Spleen (tissue), 13 donors: Measurements from ENCODE around the gene CD69. TPM values are rescaled to one million over a fixed set of nuclear protein-coding genes. Genes with fewer than 3 reads are reported as not detected.

Source experiments
- DNase-seq: peaks from one replicate; pipeline ENCODE4 v3.0.0-alpha.2; 2020
- H3K27ac ChIP-seq, 8 donors: fragments of 200-600 bp; sonication (generic) in 7 of 8; 1 replicate in 4 of 8; 2 replicates in 4 of 8; pipeline versions ENCODE4 v1.5.0 to v1.8.0; 2016 to 2021; ENCODE audit warnings: inconsistent platforms in 4 of 8, mild to moderate bottlenecking in 4 of 8, moderate library complexity in 1 of 8
- H3K27me3 ChIP-seq, 7 donors: fragments of 200-600 bp; sonication (generic) in 6 of 7; replicated peaks in 1 of 7; 1 replicate in 4 of 7; 2 replicates in 3 of 7; pipeline versions ENCODE4 v1.5.0 to v1.8.0; 2016 to 2021; ENCODE audit warnings: inconsistent platforms in 3 of 7, mild to moderate bottlenecking in 1 of 7
- H3K36me3 ChIP-seq, 6 donors: fragments of 200-600 bp; sonication (generic) in 5 of 6; 1 replicate in 4 of 6; 2 replicates in 2 of 6; pipeline versions ENCODE4 v1.5.0 to v1.8.0; 2016 to 2021; ENCODE audit warnings: inconsistent platforms in 2 of 6
- H3K4me1 ChIP-seq, 6 donors: fragments of 200-600 bp; sonication (generic) in 5 of 6; 1 replicate in 3 of 6; 2 replicates in 3 of 6; pipeline versions ENCODE4 v1.5.0 to v1.8.0; 2016 to 2021; ENCODE audit warnings: inconsistent platforms in 3 of 6
- H3K4me3 ChIP-seq, 8 donors: fragments of 200-600 bp; sonication (generic) in 7 of 8; 1 replicate in 4 of 8; 2 replicates in 4 of 8; pipeline versions ENCODE4 v1.5.0 to v1.8.0; 2016 to 2021; ENCODE audit warnings: inconsistent platforms in 4 of 8, mild to moderate bottlenecking in 4 of 8, moderate library complexity in 2 of 8
- H3K9me3 ChIP-seq, 8 donors: fragments of 200-600 bp; sonication (generic) in 7 of 8; 1 replicate in 4 of 8; 2 replicates in 4 of 8; pipeline versions ENCODE4 v1.5.0 to v1.8.0; 2016 to 2021; ENCODE audit warnings: inconsistent platforms in 4 of 8
- CTCF ChIP-seq, 11 experiments: fragments of 200-600 bp in 7 of 11; fragments of 450-650 bp in 4 of 11; sonication (generic) in 4 of 11; IDR thresholded peaks in 8 of 11; conservative IDR thresholded peaks in 3 of 11; 1 replicate in 7 of 11; 2 replicates in 4 of 11; pipeline versions ENCODE4 v1.4.0 to v1.8.0; 2016 to 2021; ENCODE audit warnings: antibody characterized with exemption in 11 of 11, inconsistent platforms in 4 of 11, mild to moderate bottlenecking in 1 of 11
- POLR2A ChIP-seq, 3 donors: fragments of 450-650 bp; IDR thresholded peaks; one replicate each; pipeline ENCODE4 v1.5.1; 2017; ENCODE audit warnings: antibody characterized with exemption in 3 of 3, mild to moderate bottlenecking in 1 of 3
- POLR2AphosphoS5 ChIP-seq, 3 donors: sonication (generic); formaldehyde crosslinking; IDR thresholded peaks; one replicate each; pipeline ENCODE4 v1.5.1; 2017; ENCODE audit warnings: antibody characterized with exemption in 3 of 3
- WGBS, 5 donors: extraction: QIAGEN DNeasy Blood & Tissue Kit in 3 of 5; methylation state at CpG; one replicate each; pipeline versions ENCODE4 v1.1.5 to v1.1.7; 2013 to 2018; 5-methylcytosine and 5-hydroxymethylcytosine counted together
- intact Hi-C: fragments of 100-400 bp; cut with DNase I; formaldehyde crosslinking; loops from one replicate; pipeline ENCODE4 v1.15.0; 2023; ENCODE audit warnings: low total_unique reads
- long read RNA-seq, 2 donors: transcript quantifications; one replicate each; lab custom pipeline, GENCODE V29; 2026
- polyA plus RNA-seq, 3 donors: library from polyadenylated mRNA; stranded (reverse); fragments of 200-250 nt; gene quantifications; one replicate each; pipeline ENCODE4 v1.2.1, GENCODE V29; 2013
- total RNA-seq, 7 donors: library from RNA; depleted of rRNA in 3 of 7; stranded (reverse); fragments of >200 nt in 3 of 7; fragmentation: NEBNext Ultra II Directional in 4 of 7; extraction: Animal tissue kit (Norgen Biotek cat#: 25700) in 4 of 7; gene quantifications; one replicate each; pipeline versions ENCODE4 v1.1.0 to v1.2.1, GENCODE V29; 2016 to 2021
- donor health status: healthy with polysubstance abuse.
- donor health status: DM: no; HTN: no; CAD: no; lungs with moderate emphysema.
- donor health status: DM: no; HTN: no; CAD: no.
- donor health status: Bipolar disorder and iron deficiency.
- donor health status: healthy.
- donor health status: DM: no; HTN: no; CAD: no.
- donor health status: DM: yes; HTN: yes; CAD: no.

CD69 gene
- total RNA-seq (100 to 1,000 TPM in 1 of 7 donors, 10 to 100 TPM in 6; 29.5 to 123 (median 65.6) TPM), polyA plus RNA-seq (10 to 100 TPM; 49.2 to 71.6 (median 55.1) TPM)
- long read RNA-seq, donor 1, partial matches to known transcripts, result 0 of 2 reads
- long read RNA-seq, donor 1, other reads (novel, unspliced or antisense), result 0 of 2 reads
- long read RNA-seq, donor 2, transcript CD69-201 (5 exons, 1,676 nt), result major isoform, 6 of 6 reads
- long read RNA-seq, donor 2, partial matches to known transcripts, result 0 of 6 reads
- long read RNA-seq, donor 2, other reads (novel, unspliced or antisense), result 0 of 6 reads

DNA sequence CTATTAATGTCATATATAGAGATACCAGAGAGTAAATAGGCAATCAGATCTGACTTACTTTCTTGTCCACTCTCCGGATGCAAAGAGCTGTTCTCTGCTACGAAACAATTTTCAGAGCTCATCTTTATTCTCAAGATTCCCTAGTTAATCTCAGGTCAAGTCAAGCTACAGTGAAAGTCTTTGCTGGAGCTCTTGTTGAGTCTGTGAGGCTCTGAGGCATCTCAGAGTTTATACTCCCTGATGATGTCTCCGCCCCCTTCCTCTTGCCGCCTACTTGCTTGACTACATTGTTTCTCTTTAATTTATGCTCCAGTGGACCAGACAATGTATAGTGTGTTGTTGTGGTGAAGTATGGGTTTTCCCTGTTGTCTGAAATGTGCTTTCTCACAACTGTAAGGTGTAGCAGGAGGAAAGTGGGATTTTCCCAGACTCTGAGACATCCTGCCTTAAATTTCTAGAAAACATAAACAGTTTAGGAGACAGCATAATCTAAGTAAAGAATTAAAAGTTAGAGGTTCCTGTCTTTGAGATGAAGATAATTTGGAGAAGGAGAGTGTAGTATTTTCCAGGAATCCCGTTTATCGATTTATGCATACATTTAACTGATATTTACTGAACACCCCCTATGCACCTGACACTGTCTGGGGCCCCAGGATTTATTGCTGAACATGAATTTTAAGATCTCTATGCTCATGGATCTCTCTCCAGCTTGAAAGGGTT, at the start of gene CD69:
Gene CD69, minus strand, starts transcription at position 203 of the 720 bp plus-strand sequence. Its CDS starts 81 bp downstream, at position 122.
- Histone ChIP-seq H3K27ac (peak within 1 kb of the TSS; percentile 71 to 90 (median 84)), H3K36me3 (peaks cover 0 to 10% (median 4%) of the 10 kb centered on the region in 6 donors), H3K4me3 (peak within 1 kb of the TSS; percentile 37 to 72 (median 43)), H3K27me3 (no peaks in the 10 kb centered on the region), H3K9me3 (no peaks in the 10 kb centered on the region), H3K4me1 (peaks cover 0 to 87% (median 57%) of the 10 kb centered on the region in 6 donors)
- intact Hi-C loops, result no loop called here
- TF ChIP-seq POLR2AphosphoS5 (IDR thresholded peaks at IDR 0.05) (peak in 2 of 3 donors; percentile 34 to 100), CTCF (IDR thresholded peaks at IDR 0.05 in 8 of 11, conservative IDR thresholded peaks at IDR 0.05 in 3 of 11) (no peak), POLR2A (IDR thresholded peaks at IDR 0.05) (peak; percentile 93 to 98 (median 97))
- 16 to 35% (median 19%) methylated on average over 6 of the region's 6 CpGs for WGBS, 5 donors
- peak; percentile 82 for DNase-seq

DNA sequence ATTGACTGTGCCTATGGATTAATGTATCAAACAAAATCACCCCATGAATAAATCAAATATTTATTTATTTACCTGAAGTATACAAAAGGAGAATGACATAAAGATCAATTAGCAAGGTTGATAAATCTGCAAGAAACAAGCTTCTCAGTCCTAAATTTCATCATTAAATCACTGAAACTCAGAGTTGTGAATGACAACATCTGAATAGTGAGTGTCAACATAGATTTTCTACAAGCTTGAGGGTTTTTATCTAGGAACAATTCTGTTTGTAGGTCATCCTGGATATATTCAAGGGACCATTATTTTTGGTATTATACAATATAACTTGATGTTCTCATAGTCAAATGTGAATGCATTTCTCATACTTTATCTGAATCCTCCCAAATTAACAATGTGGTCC, 49.2 kb upstream of the CD69 start:
- no peak for DNase-seq
- H3K4me3 ChIP-seq, result no peak overlapping the region
- no peaks in the 10 kb centered on the region for H3K36me3 ChIP-seq
- H3K9me3 ChIP-seq, result no peaks in the 10 kb centered on the region
- intact Hi-C loops, result no loop called here
- H3K4me1 ChIP-seq, result peaks cover 0 to 37% (median 19%) of the 10 kb centered on the region in 6 donors
- TF ChIP-seq POLR2AphosphoS5 (IDR thresholded peaks at IDR 0.05) (no peak), POLR2A (IDR thresholded peaks at IDR 0.05) (no peak), CTCF (IDR thresholded peaks at IDR 0.05 in 8 of 11, conservative IDR thresholded peaks at IDR 0.05 in 3 of 11) (no peak)
- peaks cover 0 to 10% (median 0%) of the 10 kb centered on the region in 7 donors for H3K27me3 ChIP-seq
- H3K27ac ChIP-seq, result peak overlapping the region in 2 of 8 donors; percentile 37 to 45

GRCh38 chr12:9809338-9809737, 48.6 kb upstream of the CD69 start:
- Histone ChIP-seq H3K9me3 (no peaks in the 10 kb centered on the region), H3K27ac (no peak overlapping the region), H3K4me3 (no peak overlapping the region), H3K4me1 (peaks cover 0 to 34% (median 18%) of the 10 kb centered on the region in 6 donors), H3K27me3 (peaks cover 0 to 10% (median 0%) of the 10 kb centered on the region in 7 donors), H3K36me3 (no peaks in the 10 kb centered on the region)
- no peak for TF ChIP-seq CTCF (IDR thresholded peaks at IDR 0.05 in 8 of 11, conservative IDR thresholded peaks at IDR 0.05 in 3 of 11)
- no peak for TF ChIP-seq POLR2AphosphoS5 (IDR thresholded peaks at IDR 0.05)
- no peak for TF ChIP-seq POLR2A (IDR thresholded peaks at IDR 0.05)
- WGBS, 5 donors, result 75 to 89% (median 88%) methylated on average over 4 of the region's 4 CpGs
- intact Hi-C loops, result no loop called here
- DNase-seq, result no peak

DNA sequence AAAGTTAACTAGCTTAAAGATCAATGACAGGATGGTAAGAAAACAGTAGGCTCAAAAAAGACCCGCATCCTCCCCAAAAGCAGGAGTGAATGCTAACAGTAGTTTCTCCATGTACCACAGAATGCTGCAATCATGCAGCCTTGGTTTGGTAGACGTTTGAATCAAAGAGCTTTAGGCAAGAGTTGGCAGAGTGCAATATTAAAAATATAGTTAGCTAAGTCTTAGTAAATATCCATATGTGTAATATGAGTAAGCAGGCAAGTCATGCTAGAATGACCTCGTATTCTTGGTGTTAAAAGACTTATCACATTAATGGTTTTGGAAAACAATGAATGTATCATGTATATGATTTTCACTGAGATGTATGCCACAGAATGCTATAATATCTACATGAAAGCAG, 47.8 kb upstream of the CD69 start:
- TF ChIP-seq POLR2A (IDR thresholded peaks at IDR 0.05) (no peak), CTCF (IDR thresholded peaks at IDR 0.05 in 8 of 11, conservative IDR thresholded peaks at IDR 0.05 in 3 of 11) (no peak), POLR2AphosphoS5 (IDR thresholded peaks at IDR 0.05) (no peak)
- Histone ChIP-seq H3K36me3 (no peaks in the 10 kb centered on the region), H3K9me3 (no peaks in the 10 kb centered on the region), H3K4me1 (peaks cover 0 to 25% (median 12%) of the 10 kb centered on the region in 6 donors), H3K27me3 (peaks cover 0 to 4% (median 0%) of the 10 kb centered on the region in 7 donors), H3K4me3 (no peak overlapping the region), H3K27ac (no peak overlapping the region)
- WGBS, 5 donors, result 59 to 79% (median 60%) methylated on average over 3 of the region's 3 CpGs
- DNase-seq, result no peak
- intact Hi-C loops, result no loop called here
